GM12892 (cell line): Measurements from ENCODE around the gene CMTM4.
A peak's percentile ranks its signal among the peaks of the same experiment; 100 is the strongest.
"Not testable (repeated sequence)": the region's sequence is repeated elsewhere in the genome, so short reads cannot be mapped to it uniquely, and the experiment has no call there.

Source experiments
- DNase-seq: peaks from one replicate; pipeline ENCODE4 v3.0.0; 2011; ENCODE audit not compliant: insufficient read length
- FAIRE-seq: peaks from 2 replicates; lab custom pipeline; 2011; peaks lifted over from hg19 to GRCh38; lab: Jason Lieb, UNC
- POLR2A ChIP-seq: IDR thresholded peaks from 2 replicates; pipeline ENCODE4 v1.6.1; 2011; ENCODE audit warnings: low read depth, low read length, control low read depth
- POLR2AphosphoS5 ChIP-seq: IDR thresholded peaks from 2 replicates; pipeline ENCODE4 v1.6.1; 2011; ENCODE audit warnings: low read depth, low read length, control low read depth
- TAF1 ChIP-seq: IDR thresholded peaks from 2 replicates; pipeline ENCODE4 v1.6.1; 2011; ENCODE audit warnings: low read depth, mild to moderate bottlenecking, control low read depth, low read length, borderline replicate concordance

Gene CMTM4

DNA sequence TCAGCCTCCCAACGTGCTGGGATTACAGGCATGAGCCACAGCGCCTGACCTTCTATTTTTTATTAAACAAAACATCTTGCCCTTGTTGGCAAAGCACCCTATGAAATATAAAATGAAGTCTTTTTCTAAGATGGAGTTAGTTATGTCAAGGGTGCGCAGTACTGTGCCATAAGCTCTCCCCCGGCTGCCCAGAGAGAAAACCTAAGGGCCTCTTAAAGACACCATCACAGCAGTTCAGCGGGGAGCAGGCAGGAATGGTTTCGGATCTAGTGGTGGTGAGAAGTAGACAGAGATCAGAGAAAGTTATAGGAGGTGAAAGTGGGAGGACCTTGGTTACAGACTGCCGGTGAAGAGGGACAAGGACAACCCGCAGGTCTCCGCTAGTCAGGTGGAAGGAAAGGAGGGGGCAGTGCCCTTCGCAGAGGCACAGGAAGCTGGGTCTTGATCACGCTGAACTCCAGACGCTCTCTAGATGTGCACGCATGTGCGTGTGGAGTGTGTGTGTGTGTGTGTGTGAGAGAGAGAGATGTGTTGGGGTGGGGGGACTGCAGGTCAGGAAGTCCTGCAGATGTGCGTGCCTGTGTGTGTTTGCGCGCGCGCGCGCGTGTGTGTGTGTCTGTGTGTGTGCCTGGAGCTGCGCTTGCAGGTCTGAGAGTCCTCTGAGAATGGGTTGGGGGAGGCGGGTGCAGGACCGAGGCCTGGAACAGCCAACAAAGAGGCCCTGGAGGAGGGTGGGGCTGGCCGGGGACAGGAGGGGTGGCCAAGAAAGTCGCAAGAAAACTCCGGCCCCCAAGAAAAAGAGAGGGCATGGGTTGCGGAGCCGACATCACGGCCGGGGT, 92.8 kb downstream of the CMTM4 start:
- DNase-seq (peak; percentile 56), FAIRE-seq (peak; percentile 93)
- TF ChIP-seq POLR2AphosphoS5 (no peak), POLR2A (peak; percentile 57; the same call in 1 of the 2 replicates)

GRCh38 chr16:66601471-66601870, 95.1 kb downstream of the CMTM4 start:
- TF ChIP-seq TAF1 (no peak), POLR2AphosphoS5 (no peak), POLR2A (no peak)
- DNase-seq (no peak), FAIRE-seq (no peak)

DNA sequence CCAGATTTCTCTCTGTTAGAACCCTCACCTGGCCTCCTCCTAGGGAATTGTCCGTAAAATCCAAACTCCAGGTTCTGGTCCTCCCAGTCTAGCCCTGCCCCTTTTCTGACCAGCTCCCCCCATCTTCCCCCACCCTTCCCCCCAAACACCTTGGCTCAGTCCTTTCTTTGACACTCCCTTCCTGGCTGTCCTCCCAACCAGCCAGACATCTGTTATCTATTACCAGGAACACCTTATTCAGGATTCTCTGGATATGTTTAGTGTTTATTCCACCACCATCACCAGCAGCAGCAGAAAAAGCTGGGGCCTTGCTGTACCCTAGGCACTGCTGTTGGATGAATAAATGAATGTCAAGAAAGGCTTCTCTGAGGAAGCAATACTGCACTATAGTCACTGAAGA, 96.1 kb downstream of the CMTM4 start:
- DNase-seq (no peak), FAIRE-seq (no peak)
- TF ChIP-seq TAF1 (no peak), POLR2A (no peak), POLR2AphosphoS5 (no peak)

GRCh38 chr16:66599726-66600125, 96.8 kb downstream of the CMTM4 start:
- no peak for FAIRE-seq
- TF ChIP-seq POLR2AphosphoS5 (no peak), TAF1 (no peak), POLR2A (no peak)
- no peak for DNase-seq

DNA sequence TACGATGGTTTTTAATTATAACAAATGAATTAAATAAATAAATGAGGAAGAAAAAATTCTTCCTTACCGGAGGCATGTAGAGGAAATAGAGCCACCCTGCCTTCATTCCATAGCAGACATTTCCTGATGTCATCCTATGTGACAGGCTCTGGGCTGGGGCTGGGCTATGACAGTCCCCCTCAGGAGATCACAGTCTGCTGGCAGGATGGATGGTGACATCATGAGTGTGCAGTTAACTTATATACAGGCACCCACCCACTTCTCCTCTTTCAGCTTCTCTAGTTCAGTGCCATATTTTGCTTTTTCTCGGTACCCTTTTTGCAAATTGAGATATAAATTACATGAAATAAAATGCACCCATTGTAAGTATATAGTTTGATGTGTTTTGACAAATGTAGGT, 98.4 kb downstream of the CMTM4 start:
- DNase-seq (no peak), FAIRE-seq (no peak)
- no peak for TF ChIP-seq POLR2AphosphoS5
- TF ChIP-seq TAF1: no peak
- TF ChIP-seq POLR2A: no peak

GRCh38 chr16:66596986-66597848, 99.3 kb downstream of the CMTM4 start:
- no peak for FAIRE-seq
- no peak for TF ChIP-seq POLR2A
- TF ChIP-seq TAF1: no peak
- TF ChIP-seq POLR2AphosphoS5: no peak

GRCh38 chr16:66596559-66596958, 100.0 kb downstream of the CMTM4 start:
- DNase-seq, FAIRE-seq: not testable (repeated sequence)

More at GRCh38 chr16:66596986-66597848, 99.3 kb downstream of the CMTM4 start:
- DNase-seq: no peak

- no peak for FAIRE-seq
- no peak for TF ChIP-seq TAF1
- no peak for TF ChIP-seq POLR2AphosphoS5
- no peak for TF ChIP-seq POLR2A
- no peak for DNase-seq
Measured at GRCh38 chr16:66594739-66595138, 101.8 kb downstream of the CMTM4 start.

DNA sequence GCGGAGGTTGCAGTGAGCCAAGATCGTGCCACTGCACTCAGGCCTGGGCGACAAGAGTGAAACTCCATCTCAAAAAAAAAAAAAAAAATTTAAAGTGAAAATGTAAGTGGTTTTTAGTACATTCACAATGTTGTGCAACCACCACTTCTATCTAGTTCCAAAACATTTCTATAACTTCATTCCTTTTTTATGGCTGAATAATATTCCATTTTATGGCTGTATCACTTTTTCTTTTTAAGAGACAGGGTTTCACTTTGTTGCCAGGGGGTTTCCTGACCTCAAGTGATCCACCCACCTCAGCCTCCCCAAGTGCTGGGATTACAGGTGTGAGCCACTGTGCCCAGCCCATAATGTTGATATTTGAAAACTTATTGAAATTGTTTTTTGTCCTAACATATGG, 103.7 kb downstream of the CMTM4 start:
- DNase-seq (no peak), FAIRE-seq (no peak)
- TF ChIP-seq TAF1: no peak
- TF ChIP-seq POLR2AphosphoS5: no peak
- no peak for TF ChIP-seq POLR2A

GRCh38 chr16:66592241-66592640, 104.3 kb downstream of the CMTM4 start:
- FAIRE-seq: no peak
- TF ChIP-seq TAF1: no peak
- no peak for TF ChIP-seq POLR2AphosphoS5
- TF ChIP-seq POLR2A: no peak

DNA sequence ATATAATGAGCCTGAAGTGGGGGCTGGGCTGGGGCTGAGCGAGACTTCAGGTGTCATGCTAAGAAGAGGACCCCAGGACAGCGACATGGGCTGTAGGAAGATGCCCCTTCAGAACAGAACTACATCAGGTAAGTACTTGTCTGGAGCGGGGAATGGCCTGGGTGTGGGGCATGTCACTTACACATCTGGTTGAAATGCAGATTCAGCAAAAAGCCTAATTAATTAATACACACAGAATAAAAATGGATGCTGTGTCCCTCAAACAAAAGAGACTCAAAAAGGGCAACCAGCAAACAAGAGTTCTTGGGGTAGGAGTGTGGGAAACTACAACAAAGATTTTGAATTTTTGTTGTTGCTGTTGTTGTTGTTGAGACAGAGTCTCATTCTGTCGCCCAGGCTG, 105.5 kb downstream of the CMTM4 start:
- TF ChIP-seq POLR2A (no peak), POLR2AphosphoS5 (no peak), TAF1 (no peak)
- DNase-seq: no peak
- FAIRE-seq: no peak

More at GRCh38 chr16:66592241-66592640, 104.3 kb downstream of the CMTM4 start:
- DNase-seq: no peak

DNA sequence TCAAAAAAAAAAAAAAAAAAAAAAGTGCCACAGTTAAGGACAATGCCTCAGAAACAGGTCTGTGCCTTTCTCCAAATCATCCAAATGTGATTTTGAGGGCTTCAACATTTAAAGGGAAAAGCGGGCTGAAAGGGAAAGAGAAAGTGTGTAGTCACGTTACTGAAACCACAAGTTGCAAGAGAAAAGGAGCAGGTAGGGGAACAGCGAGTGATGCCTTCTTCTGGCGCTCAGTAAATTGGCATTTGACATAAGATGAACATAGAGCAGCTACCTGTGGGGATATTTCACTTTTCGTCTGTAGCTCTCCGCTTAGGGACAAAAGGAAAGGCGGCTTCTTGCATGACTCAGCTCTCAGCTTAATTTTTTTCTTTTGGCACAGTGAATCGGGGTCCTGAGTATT, 106.2 kb downstream of the CMTM4 start:
- no peak for DNase-seq
- FAIRE-seq: peak; percentile 85
- TF ChIP-seq POLR2A (no peak), TAF1 (no peak), POLR2AphosphoS5 (no peak)
